GM18505 (cell line): ENCODE measurements around the gene GSE1.

ENCODE experiments used
- ATAC-seq: cut with Tn5 transposase; IDR thresholded peaks from one replicate; pipeline ENCODE4 v1.9.1; 2021; ENCODE audit not compliant: unreplicated experiment
- POLR2A ChIP-seq: IDR thresholded peaks from 4 replicates; pipeline ENCODE4 v1.6.1; 2011; ENCODE audit warnings: borderline replicate concordance; ENCODE audit not compliant: insufficient read depth, insufficient read length; ENCODE audit errors: extremely low read depth

GSE1 gene

DNA sequence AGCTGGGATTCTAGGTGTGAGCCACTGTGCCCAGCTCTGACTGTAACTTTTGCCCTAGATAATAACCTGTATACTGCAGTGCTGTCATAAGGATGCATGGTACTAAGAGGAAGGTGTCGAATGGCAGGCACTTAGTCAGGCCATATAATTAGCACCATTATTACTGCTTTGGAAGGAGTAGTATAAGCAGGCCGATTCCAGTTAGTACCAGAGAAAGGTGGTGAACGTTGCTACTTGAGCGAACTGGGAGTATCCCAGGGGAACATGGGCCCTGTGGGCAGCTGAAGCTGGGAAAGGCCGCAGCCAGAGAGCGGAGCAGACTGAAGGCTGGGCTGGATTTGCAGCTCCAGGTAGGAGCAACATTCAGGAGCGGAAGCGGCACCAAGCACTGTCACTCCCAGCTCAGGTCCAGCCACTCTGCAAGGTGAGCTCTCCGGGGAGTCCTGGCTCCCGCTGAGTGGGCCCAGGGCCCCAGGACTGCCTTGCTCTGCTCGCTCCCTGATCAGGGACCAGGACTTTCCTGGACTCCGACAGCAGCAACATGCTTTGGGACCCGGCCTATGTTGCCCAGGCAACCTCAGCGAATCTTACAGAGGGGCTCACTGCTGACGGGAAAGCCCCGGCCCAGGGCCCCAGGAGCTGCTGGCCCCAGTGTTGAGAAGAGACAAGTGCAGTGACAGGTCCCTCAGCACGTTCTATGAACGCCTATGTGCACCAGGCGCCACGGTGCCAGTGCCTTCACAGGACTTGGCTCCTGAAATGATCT is 109.2 kb downstream of the GSE1 start:
- no peak for ATAC-seq
- no peak for TF ChIP-seq POLR2A

DNA sequence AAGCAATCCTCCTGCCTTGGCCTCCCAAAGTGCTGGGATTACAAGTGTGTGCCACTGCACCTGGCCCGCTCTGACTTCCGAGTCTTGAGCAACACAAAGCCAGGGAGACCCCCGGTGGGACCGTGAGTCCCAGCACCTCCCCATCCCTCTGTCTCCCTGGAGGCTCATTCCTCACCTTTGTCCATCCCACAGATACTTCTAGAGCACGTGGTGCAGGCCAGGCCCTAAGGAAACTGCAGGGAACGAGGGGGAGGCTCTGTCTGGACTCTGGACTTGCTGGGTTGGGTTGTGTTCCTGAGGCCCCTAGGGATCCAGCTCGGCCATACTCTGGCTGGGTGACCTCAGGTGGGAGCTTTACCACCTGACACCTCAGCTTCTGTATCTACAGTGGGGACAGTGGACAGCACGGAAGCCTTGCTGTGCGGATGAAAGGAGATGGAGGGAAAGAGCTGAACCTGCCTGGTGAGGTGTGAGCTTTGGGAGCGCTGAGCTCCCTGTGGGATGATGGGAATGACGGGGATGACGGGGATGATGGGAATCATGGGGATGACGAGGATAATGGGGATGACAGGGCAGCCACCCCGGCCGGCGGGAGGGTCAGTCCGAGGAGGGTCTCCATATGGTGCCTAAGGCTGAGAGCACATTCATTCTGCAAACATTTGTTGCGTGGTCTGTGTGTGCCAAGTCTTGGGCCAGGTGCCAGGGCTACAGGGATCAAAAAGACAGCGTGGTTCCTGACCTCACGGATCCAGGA is 111.2 kb downstream of the GSE1 start:
- no peak for ATAC-seq
- TF ChIP-seq POLR2A, result no peak

DNA sequence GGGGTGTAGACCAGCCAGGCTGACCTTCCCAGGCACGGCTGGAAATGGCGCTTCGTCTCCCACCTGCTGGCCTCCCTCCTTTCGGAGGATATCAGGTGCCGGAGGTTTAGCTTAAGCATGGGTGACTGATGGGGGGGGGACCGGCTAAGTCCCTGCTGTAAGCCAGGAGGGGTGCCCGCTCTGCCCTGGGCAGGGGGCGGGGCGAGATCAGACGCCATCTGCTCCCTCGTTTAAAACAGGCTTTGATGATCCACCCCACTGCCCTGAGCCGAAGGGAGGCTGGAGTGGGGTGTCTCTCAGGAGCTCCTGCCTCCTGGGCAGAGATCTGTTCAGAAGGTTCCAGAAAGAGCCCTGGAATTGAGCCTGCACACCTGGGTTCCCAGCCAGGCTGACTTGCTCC is 111.8 kb downstream of the GSE1 start:
- no peak for TF ChIP-seq POLR2A
- ATAC-seq, result no peak
